Muscle layer of duodenum (tissue), 2 donors: Measurements from ENCODE around the gene MRE11.

Source experiments
- H3K27ac ChIP-seq: one replicate; pipeline ENCODE4 v1.7.0; 2013; ENCODE audit warnings: mild to moderate bottlenecking, low read length
- H3K27me3 ChIP-seq: one replicate; pipeline ENCODE4 v1.7.0; 2013; ENCODE audit warnings: low read depth, mild to moderate bottlenecking, control low read depth, low read length
- H3K36me3 ChIP-seq, 2 donors: one replicate each; pipeline ENCODE4 v1.7.0; 2013; ENCODE audit warnings: low read length in 2 of 2, control low read depth in 1 of 2, mild to moderate bottlenecking in 1 of 2; ENCODE audit not compliant: insufficient read depth in 2 of 2, control insufficient read depth in 1 of 2
- H3K4me1 ChIP-seq, 2 donors: one replicate each; pipeline ENCODE4 v1.7.0; 2013; ENCODE audit warnings: low read length in 2 of 2, mild to moderate bottlenecking in 2 of 2, control low read depth in 1 of 2, moderate library complexity in 1 of 2; ENCODE audit not compliant: insufficient read depth in 2 of 2, control insufficient read depth in 1 of 2
- H3K4me3 ChIP-seq, 2 donors: one replicate each; pipeline ENCODE4 v1.7.0; 2013; ENCODE audit warnings: low read length in 2 of 2, low read depth in 1 of 2, mild to moderate bottlenecking in 1 of 2
- H3K9me3 ChIP-seq, 2 donors: one replicate each; pipeline ENCODE4 v1.7.0; 2013; ENCODE audit warnings: low read length in 2 of 2, control low read depth in 1 of 2, mild to moderate bottlenecking in 1 of 2; ENCODE audit not compliant: control insufficient read depth in 1 of 2
- donor health status: healthy.

The MRE11 gene

GRCh38 chr11:94501522-94501921 lies 7.9 kb upstream of the MRE11 start:
- no peaks in the 10 kb centered on the region for H3K9me3 ChIP-seq
- H3K4me1 ChIP-seq, result no peaks in the 10 kb centered on the region
- no peak overlapping the region for H3K27ac ChIP-seq
- H3K4me3 ChIP-seq, result no peak overlapping the region
- no peaks in the 10 kb centered on the region for H3K27me3 ChIP-seq
- peaks cover 21 to 29% of the 10 kb centered on the region in 2 donors for H3K36me3 ChIP-seq

- no peak overlapping the region for H3K27ac ChIP-seq
- H3K4me3 ChIP-seq, result no peak overlapping the region
- no peaks in the 10 kb centered on the region for H3K9me3 ChIP-seq
- H3K4me1 ChIP-seq, result peaks cover 0 to under 1% of the 10 kb centered on the region in 2 donors
- H3K36me3 ChIP-seq, result peaks cover 21 to 30% of the 10 kb centered on the region in 2 donors
- no peaks in the 10 kb centered on the region for H3K27me3 ChIP-seq
These were observed 6.5 kb upstream of the MRE11 start for GRCh38 chr11:94500181-94500580.

- Histone ChIP-seq H3K4me1 (peaks cover 12 to 19% of the 10 kb centered on the region in 2 donors), H3K36me3 (peaks cover 34 to 41% of the 10 kb centered on the region in 2 donors), H3K27me3 (no peaks in the 10 kb centered on the region), H3K27ac (peak overlapping the region; percentile 91), H3K4me3 (peak overlapping the region; percentile 92 to 96), H3K9me3 (no peaks in the 10 kb centered on the region)
These were observed 559 bp upstream of the MRE11 start for GRCh38 chr11:94494126-94494680.

- Histone ChIP-seq H3K4me1 (no peaks in the 10 kb centered on the region), H3K27ac (no peak overlapping the region), H3K36me3 (peaks cover 33 to 61% of the 10 kb centered on the region in 2 donors), H3K9me3 (no peaks in the 10 kb centered on the region), H3K4me3 (no peak overlapping the region), H3K27me3 (no peaks in the 10 kb centered on the region)
These were observed 7.6 kb downstream of the MRE11 start for GRCh38 chr11:94486068-94486467.

GRCh38 chr11:94481342-94481741 lies 12.3 kb downstream of the MRE11 start:
- Histone ChIP-seq H3K9me3 (no peaks in the 10 kb centered on the region), H3K4me1 (no peaks in the 10 kb centered on the region), H3K27me3 (no peaks in the 10 kb centered on the region), H3K27ac (no peak overlapping the region), H3K4me3 (no peak overlapping the region), H3K36me3 (peaks cover 30 to 56% of the 10 kb centered on the region in 2 donors)

- Histone ChIP-seq H3K4me3 (no peak overlapping the region), H3K27ac (no peak overlapping the region), H3K9me3 (no peaks in the 10 kb centered on the region), H3K27me3 (no peaks in the 10 kb centered on the region), H3K4me1 (no peaks in the 10 kb centered on the region), H3K36me3 (peaks cover 30 to 47% of the 10 kb centered on the region in 2 donors)
These were observed 16.0 kb downstream of the MRE11 start for GRCh38 chr11:94477624-94478023.

- no peaks in the 10 kb centered on the region for H3K4me1 ChIP-seq
- no peaks in the 10 kb centered on the region for H3K9me3 ChIP-seq
- no peak overlapping the region for H3K27ac ChIP-seq
- peaks cover 5 to 43% of the 10 kb centered on the region in 2 donors for H3K36me3 ChIP-seq
- H3K4me3 ChIP-seq, result no peak overlapping the region
- no peaks in the 10 kb centered on the region for H3K27me3 ChIP-seq
These were observed 20.5 kb downstream of the MRE11 start for GRCh38 chr11:94472916-94473799.

- H3K4me1 ChIP-seq, result no peaks in the 10 kb centered on the region
- no peak overlapping the region for H3K4me3 ChIP-seq
- H3K9me3 ChIP-seq, result no peaks in the 10 kb centered on the region
- H3K36me3 ChIP-seq, result peaks cover 3 to 47% of the 10 kb centered on the region in 2 donors
- no peaks in the 10 kb centered on the region for H3K27me3 ChIP-seq
- H3K27ac ChIP-seq, result no peak overlapping the region
These were observed 24.2 kb downstream of the MRE11 start for GRCh38 chr11:94469416-94469815.

- Histone ChIP-seq H3K4me3 (no peak overlapping the region), H3K4me1 (no peaks in the 10 kb centered on the region), H3K27ac (no peak overlapping the region), H3K27me3 (no peaks in the 10 kb centered on the region), H3K36me3 (peaks cover 11 to 24% of the 10 kb centered on the region in 2 donors), H3K9me3 (no peaks in the 10 kb centered on the region)
These were observed 34.1 kb downstream of the MRE11 start for GRCh38 chr11:94459576-94459975.

- Histone ChIP-seq H3K36me3 (peaks cover 11 to 19% of the 10 kb centered on the region in 2 donors), H3K9me3 (no peaks in the 10 kb centered on the region), H3K4me1 (no peaks in the 10 kb centered on the region), H3K27me3 (no peaks in the 10 kb centered on the region), H3K4me3 (no peak overlapping the region), H3K27ac (no peak overlapping the region)
These were observed 36.3 kb downstream of the MRE11 start for GRCh38 chr11:94457118-94458029.

- no peaks in the 10 kb centered on the region for H3K9me3 ChIP-seq
- H3K4me3 ChIP-seq, result no peak overlapping the region
- H3K27ac ChIP-seq, result no peak overlapping the region
- no peaks in the 10 kb centered on the region for H3K4me1 ChIP-seq
- H3K36me3 ChIP-seq, result peaks cover 8 to 14% of the 10 kb centered on the region in 2 donors
- H3K27me3 ChIP-seq, result no peaks in the 10 kb centered on the region
These were observed 37.8 kb downstream of the MRE11 start for GRCh38 chr11:94455861-94456260.
